Gastrocnemius medialis (tissue), 4 donors: ENCODE results near the gene GALNT17.

ENCODE experiments used
- POLR2A ChIP-seq, 2 donors: fragments of 450-650 bp; IDR thresholded peaks; one replicate each; pipeline ENCODE4 v1.6.1; 2017; ENCODE audit warnings: antibody characterized with exemption in 2 of 2, mild to moderate bottlenecking in 2 of 2, moderate library complexity in 2 of 2
- TF ChIP-seq, protein P1 (sequence below), 5 experiments: fragments of 450-650 bp in 3 of 5; fragments of 200-600 bp in 2 of 5; sonication (generic) in 2 of 5; IDR thresholded peaks in 4 of 5; conservative IDR thresholded peaks in 1 of 5; 1 replicate in 4 of 5; 2 replicates in 1 of 5; pipeline ENCODE4 v1.5.1; 2016 to 2019; ENCODE audit warnings: antibody characterized with exemption in 5 of 5, mild to moderate bottlenecking in 3 of 5, moderate library complexity in 3 of 5

GRCh38 chr7:71155236-71155635 lies 23.3 kb downstream of the GALNT17 start:
- no peak for TF ChIP-seq POLR2A (IDR thresholded peaks at IDR 0.05)
- TF ChIP-seq, protein P1, sequence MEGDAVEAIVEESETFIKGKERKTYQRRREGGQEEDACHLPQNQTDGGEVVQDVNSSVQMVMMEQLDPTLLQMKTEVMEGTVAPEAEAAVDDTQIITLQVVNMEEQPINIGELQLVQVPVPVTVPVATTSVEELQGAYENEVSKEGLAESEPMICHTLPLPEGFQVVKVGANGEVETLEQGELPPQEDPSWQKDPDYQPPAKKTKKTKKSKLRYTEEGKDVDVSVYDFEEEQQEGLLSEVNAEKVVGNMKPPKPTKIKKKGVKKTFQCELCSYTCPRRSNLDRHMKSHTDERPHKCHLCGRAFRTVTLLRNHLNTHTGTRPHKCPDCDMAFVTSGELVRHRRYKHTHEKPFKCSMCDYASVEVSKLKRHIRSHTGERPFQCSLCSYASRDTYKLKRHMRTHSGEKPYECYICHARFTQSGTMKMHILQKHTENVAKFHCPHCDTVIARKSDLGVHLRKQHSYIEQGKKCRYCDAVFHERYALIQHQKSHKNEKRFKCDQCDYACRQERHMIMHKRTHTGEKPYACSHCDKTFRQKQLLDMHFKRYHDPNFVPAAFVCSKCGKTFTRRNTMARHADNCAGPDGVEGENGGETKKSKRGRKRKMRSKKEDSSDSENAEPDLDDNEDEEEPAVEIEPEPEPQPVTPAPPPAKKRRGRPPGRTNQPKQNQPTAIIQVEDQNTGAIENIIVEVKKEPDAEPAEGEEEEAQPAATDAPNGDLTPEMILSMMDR (IDR thresholded peaks at IDR 0.05 in 4 of 5, conservative IDR thresholded peaks at IDR 0.05 in 1 of 5): no peak
